ENCODE measurements around the gene CYP19A1. TPM values are rescaled to one million over a fixed set of nuclear protein-coding genes. Genes with fewer than 3 reads are reported as not detected.

The CYP19A1 gene
- polyA plus RNA-seq, 1 experiment, result not detected

DNA sequence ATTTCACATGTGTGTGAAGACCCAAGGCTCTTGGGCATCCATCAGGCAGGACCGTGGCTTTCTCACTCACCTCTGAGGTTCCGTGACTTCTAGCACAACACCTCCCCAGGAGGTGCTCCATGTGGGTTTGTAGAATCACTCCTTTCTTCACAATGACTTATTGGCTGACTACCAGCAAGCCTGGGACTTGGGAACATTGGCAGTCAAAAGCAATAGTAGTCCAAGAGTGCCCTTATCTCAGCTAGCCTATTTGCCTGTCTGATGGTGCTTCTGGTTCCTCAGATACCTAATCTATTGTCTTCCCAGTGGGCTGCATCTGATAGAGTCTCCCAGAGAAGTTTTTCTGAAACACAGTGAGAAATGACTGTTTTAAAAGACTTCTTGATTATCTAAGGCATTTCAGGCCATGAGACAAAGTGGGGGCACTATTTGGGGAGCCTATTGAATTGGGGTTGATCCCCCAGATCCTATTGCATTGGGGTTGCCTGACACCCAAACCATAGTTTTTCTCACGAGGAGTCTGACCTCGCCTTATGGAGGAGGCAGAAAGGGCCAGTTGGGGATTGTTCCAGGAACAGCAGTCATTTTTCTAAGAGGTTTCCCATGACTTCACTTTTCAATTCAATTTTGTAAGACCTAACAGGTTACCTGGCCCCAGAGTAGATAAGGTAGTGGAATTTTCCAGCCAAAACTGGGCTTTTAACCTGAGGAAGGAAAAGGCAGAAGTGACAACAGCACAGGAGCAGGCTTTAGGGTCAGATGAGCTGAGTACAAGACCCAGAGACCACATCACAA lies 88.0 kb downstream of the CYP19A1 start:
- ChIA-PET POLR2A (no interaction called here), CTCF (no interaction called here)
- Histone ChIP-seq H3K27me3 (ENCODE audit: control insufficient read depth, insufficient read depth, low read length) (peaks cover 18% of the 10 kb centered on the region), H3K9me3 (ENCODE audit: control insufficient read depth, insufficient read depth, low read length) (no peaks in the 10 kb centered on the region), H3K4me3 (ENCODE audit: low read depth, low read length) (no peak overlapping the region), H3K27ac (ENCODE audit: low read depth, low read length) (no peak overlapping the region)
- no peak for DNase-seq (ENCODE audit: low read depth, low spot score)
- TF ChIP-seq, protein P1, sequence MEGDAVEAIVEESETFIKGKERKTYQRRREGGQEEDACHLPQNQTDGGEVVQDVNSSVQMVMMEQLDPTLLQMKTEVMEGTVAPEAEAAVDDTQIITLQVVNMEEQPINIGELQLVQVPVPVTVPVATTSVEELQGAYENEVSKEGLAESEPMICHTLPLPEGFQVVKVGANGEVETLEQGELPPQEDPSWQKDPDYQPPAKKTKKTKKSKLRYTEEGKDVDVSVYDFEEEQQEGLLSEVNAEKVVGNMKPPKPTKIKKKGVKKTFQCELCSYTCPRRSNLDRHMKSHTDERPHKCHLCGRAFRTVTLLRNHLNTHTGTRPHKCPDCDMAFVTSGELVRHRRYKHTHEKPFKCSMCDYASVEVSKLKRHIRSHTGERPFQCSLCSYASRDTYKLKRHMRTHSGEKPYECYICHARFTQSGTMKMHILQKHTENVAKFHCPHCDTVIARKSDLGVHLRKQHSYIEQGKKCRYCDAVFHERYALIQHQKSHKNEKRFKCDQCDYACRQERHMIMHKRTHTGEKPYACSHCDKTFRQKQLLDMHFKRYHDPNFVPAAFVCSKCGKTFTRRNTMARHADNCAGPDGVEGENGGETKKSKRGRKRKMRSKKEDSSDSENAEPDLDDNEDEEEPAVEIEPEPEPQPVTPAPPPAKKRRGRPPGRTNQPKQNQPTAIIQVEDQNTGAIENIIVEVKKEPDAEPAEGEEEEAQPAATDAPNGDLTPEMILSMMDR (IDR thresholded peaks at IDR 0.05; ENCODE audit: low read depth, low read length), result no peak

DNA sequence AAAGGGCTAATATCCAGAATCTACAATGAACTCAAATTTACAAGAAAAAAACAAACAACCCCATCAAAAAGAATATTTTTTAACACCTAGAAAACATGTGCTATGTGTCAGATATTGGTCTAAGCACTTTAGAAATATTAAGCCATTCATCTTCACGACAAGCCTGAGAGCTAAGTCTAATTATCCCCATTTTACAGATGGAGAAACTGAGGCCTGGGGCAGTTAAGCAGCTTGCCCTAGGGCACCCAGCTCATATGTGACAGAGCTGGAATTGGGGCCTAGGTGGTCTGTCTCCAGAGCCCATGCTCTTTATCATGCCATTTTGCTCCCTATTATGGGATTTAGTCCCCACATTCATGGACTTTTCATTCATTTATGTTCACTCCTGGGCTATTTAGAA lies 92.8 kb downstream of the CYP19A1 start:
- Histone ChIP-seq H3K27ac (ENCODE audit: low read depth, low read length) (no peak overlapping the region), H3K4me3 (ENCODE audit: low read depth, low read length) (no peak overlapping the region), H3K27me3 (ENCODE audit: control insufficient read depth, insufficient read depth, low read length) (peaks cover 4% of the 10 kb centered on the region), H3K9me3 (ENCODE audit: control insufficient read depth, insufficient read depth, low read length) (no peaks in the 10 kb centered on the region)
- DNase-seq (ENCODE audit: low read depth, low spot score), result no peak
- POLR2A ChIA-PET, result no interaction called here
- CTCF ChIA-PET, result interaction anchor here (1.2 kb wide), 1 partner anchor 82 kb away, joined by 5 read pairs; no protein-coding TSS in a partner anchor
- TF ChIP-seq, protein P1 (IDR thresholded peaks at IDR 0.05; ENCODE audit: low read depth, low read length), result no peak

DNA sequence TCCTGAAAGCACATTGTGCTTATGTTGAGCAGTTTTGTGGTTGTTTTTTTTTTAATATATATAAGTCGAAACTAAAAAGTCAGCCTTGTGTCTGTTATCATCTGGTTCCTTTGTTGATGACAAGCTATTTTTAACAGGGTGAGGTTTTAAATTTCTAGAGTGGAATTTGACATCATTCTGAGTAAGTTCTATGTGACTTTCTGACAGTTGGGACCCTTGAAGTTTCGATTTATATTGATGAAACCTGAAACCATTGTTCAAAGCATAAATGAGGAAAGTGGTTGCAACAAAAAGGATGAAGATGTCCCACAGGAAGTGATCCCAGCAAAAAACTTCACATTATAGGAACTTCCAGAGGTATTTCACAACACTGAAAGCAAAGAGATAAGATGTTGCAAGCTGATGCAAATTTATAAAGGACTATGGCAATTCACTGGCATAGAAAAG lies 94.0 kb downstream of the CYP19A1 start:
- Histone ChIP-seq H3K27me3 (ENCODE audit: control insufficient read depth, insufficient read depth, low read length) (no peaks in the 10 kb centered on the region), H3K9me3 (ENCODE audit: control insufficient read depth, insufficient read depth, low read length) (no peaks in the 10 kb centered on the region), H3K4me3 (ENCODE audit: low read depth, low read length) (no peak overlapping the region), H3K27ac (ENCODE audit: low read depth, low read length) (no peak overlapping the region)
- DNase-seq (ENCODE audit: low read depth, low spot score), result no peak
- POLR2A ChIA-PET, result no interaction called here
- CTCF ChIA-PET, result interaction anchor here (0.6 to 1.2 kb wide), 2 partner anchors 81 to 157 kb away, joined by 3 to 5 read pairs; no protein-coding TSS in a partner anchor
- TF ChIP-seq, protein P1 (IDR thresholded peaks at IDR 0.05; ENCODE audit: low read depth, low read length), result no peak

DNA sequence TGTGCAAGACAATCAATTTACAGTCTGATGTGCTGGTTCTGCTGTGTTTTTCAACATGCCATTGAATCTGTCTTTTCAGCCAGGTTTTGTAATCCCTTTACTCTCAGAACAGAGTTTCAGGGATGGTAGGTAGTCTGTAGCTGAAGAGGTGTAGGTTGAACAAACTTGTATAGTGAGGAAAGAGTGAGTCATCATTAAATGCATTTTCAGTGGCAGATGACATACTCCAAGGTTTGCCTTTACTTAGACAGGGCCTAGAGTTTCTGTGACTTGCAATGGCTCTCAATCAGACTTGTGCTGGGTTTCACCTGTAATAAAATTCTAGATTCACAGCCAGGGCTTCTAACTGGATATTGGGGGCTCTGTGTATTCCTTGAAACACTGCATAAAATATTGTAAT lies 94.6 kb downstream of the CYP19A1 start:
- Histone ChIP-seq H3K4me3 (ENCODE audit: low read depth, low read length) (no peak overlapping the region), H3K9me3 (ENCODE audit: control insufficient read depth, insufficient read depth, low read length) (no peaks in the 10 kb centered on the region), H3K27me3 (ENCODE audit: control insufficient read depth, insufficient read depth, low read length) (peaks cover 5% of the 10 kb centered on the region), H3K27ac (ENCODE audit: low read depth, low read length) (no peak overlapping the region)
- TF ChIP-seq, protein P1 (IDR thresholded peaks at IDR 0.05; ENCODE audit: low read depth, low read length), result no peak
- ChIA-PET CTCF (no interaction called here), POLR2A (no interaction called here)
- no peak for DNase-seq (ENCODE audit: low read depth, low spot score)

DNA sequence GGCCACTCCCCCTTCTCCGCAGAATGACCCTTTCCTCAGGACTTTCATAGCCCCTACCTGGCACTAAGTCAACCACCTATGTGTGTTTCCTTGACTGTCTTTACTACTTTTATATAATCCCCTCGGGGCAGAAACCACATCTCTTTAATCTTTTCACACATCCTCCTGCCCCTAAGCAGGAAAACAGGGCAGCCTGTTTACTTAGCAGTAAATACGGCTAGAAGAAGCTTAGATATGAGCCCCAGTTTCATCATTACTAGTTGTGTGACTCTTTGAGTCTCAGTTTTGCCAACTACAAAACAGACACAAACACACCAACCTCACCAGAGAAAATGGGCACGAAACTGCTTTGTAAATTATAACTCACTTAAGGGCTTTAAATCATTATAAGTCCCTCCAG lies 98.3 kb downstream of the CYP19A1 start:
- DNase-seq (ENCODE audit: low read depth, low spot score), result no peak
- Histone ChIP-seq H3K4me3 (ENCODE audit: low read depth, low read length) (no peak overlapping the region), H3K27me3 (ENCODE audit: control insufficient read depth, insufficient read depth, low read length) (peaks cover 21% of the 10 kb centered on the region), H3K9me3 (ENCODE audit: control insufficient read depth, insufficient read depth, low read length) (no peaks in the 10 kb centered on the region), H3K27ac (ENCODE audit: low read depth, low read length) (no peak overlapping the region)
- POLR2A ChIA-PET, result no interaction called here
- TF ChIP-seq, protein P1 (IDR thresholded peaks at IDR 0.05; ENCODE audit: low read depth, low read length), result no peak
- CTCF ChIA-PET, result interaction anchor here (1.7 kb wide), 1 partner anchor 10 kb away, joined by 5 read pairs; no protein-coding TSS in a partner anchor
